ENCODE results near the gene SGSH. TPM values are rescaled to one million over a fixed set of nuclear protein-coding genes. Genes with fewer than 3 reads are reported as not detected.

SGSH gene
- polyA plus RNA-seq, 1 donor (not counting 4 experiments of a cell fraction or from before 2014, with no cell fraction given) = 9.6 TPM

DNA sequence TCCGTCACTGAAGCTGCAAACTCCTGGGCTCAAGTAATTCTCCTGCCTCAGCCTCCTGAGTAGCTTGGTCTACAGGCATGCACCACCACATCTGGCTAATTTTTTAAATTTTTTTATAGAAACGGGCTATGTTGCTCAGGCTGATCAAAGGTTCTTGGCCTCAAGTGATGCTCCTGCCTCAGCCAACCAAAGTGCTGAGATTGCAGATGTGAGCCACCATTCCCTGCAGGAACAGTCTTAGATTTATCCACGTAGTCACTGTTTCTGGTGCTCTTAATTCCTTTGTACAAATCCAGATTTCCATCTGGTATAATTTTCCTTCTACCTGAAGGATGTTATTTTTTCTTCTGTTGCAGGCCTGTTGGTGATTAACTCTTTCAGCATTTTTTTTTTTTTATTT lies 13.1 kb upstream of the SGSH start:
- no peak overlapping the region for H2AFZ ChIP-seq (ENCODE audit: control insufficient read depth, low read length)
- no peaks in the 10 kb centered on the region for H3K79me2 ChIP-seq (ENCODE audit: control insufficient read depth, insufficient read depth, low read length)
- H3K27me3 ChIP-seq (ENCODE audit: control insufficient read depth, extremely low read depth, insufficient read depth, low read length) = no peaks in the 10 kb centered on the region
- TF ChIP-seq EZH2 (IDR thresholded peaks at IDR 0.05; ENCODE audit: low read length) = no peak
- H3K4me1 ChIP-seq (ENCODE audit: control insufficient read depth, extremely low read depth, insufficient read depth, low read length) = no peaks in the 10 kb centered on the region
- no peaks in the 10 kb centered on the region for H3K36me3 ChIP-seq (ENCODE audit: control insufficient read depth in 2 of 2, extremely low read depth in 1 of 2, insufficient read depth in 2 of 2, low read length in 2 of 2)
- no peak overlapping the region for H3K27ac ChIP-seq (ENCODE audit: control insufficient read depth, insufficient read depth, low read length)
- no peak for DNase-seq (ENCODE audit: low read depth, low spot score)
- dilution Hi-C loops (cut with MboI; ENCODE audit: extremely low pct_ligation_motif_present, low sequenced_read_pairs) = no loop called here
- peaks cover 6% of the 10 kb centered on the region for H3K9me3 ChIP-seq (ENCODE audit: control insufficient read depth, low read depth, low read length)
- no peaks in the 10 kb centered on the region for H4K20me1 ChIP-seq (ENCODE audit: control insufficient read depth, extremely low read depth, insufficient read depth, low read length)
- no peak overlapping the region for H3K9ac ChIP-seq (ENCODE audit: control insufficient read depth, extremely low read depth, insufficient read depth, low read length)
- H3K4me2 ChIP-seq (ENCODE audit: control insufficient read depth, extremely low read depth, insufficient read depth, low read depth, low read length) = no peak overlapping the region
- FAIRE-seq = no peak
- H3K9me1 ChIP-seq (ENCODE audit: control insufficient read depth, extremely low read depth, insufficient read depth, low read length) = no peaks in the 10 kb centered on the region
- no peak overlapping the region for H3K4me3 ChIP-seq (ENCODE audit: control insufficient read depth in 2 of 3, extremely low read depth in 1 of 3, insufficient read depth in 2 of 3, low read depth in 1 of 3, low read length in 3 of 3)

- Histone ChIP-seq H3K4me3 (ENCODE audit: control insufficient read depth in 2 of 3, extremely low read depth in 1 of 3, insufficient read depth in 2 of 3, low read depth in 1 of 3, low read length in 3 of 3) (no peak overlapping the region), H3K27ac (ENCODE audit: control insufficient read depth, insufficient read depth, low read length) (no peak overlapping the region)
- FAIRE-seq = no peak
Measured at GRCh38 chr17:80232438-80232837, 12.3 kb upstream of the SGSH start.

More at GRCh38 chr17:80232438-80232837, 12.3 kb upstream of the SGSH start:
- H2AFZ ChIP-seq (ENCODE audit: control insufficient read depth, low read length) = no peak overlapping the region
- H3K36me3 ChIP-seq (ENCODE audit: control insufficient read depth in 2 of 2, extremely low read depth in 1 of 2, insufficient read depth in 2 of 2, low read length in 2 of 2) = no peaks in the 10 kb centered on the region
- no peak for TF ChIP-seq EZH2 (IDR thresholded peaks at IDR 0.05; ENCODE audit: low read length)
- TF ChIP-seq, protein P1, sequence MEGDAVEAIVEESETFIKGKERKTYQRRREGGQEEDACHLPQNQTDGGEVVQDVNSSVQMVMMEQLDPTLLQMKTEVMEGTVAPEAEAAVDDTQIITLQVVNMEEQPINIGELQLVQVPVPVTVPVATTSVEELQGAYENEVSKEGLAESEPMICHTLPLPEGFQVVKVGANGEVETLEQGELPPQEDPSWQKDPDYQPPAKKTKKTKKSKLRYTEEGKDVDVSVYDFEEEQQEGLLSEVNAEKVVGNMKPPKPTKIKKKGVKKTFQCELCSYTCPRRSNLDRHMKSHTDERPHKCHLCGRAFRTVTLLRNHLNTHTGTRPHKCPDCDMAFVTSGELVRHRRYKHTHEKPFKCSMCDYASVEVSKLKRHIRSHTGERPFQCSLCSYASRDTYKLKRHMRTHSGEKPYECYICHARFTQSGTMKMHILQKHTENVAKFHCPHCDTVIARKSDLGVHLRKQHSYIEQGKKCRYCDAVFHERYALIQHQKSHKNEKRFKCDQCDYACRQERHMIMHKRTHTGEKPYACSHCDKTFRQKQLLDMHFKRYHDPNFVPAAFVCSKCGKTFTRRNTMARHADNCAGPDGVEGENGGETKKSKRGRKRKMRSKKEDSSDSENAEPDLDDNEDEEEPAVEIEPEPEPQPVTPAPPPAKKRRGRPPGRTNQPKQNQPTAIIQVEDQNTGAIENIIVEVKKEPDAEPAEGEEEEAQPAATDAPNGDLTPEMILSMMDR (optimal IDR thresholded peaks at IDR 0.05 in 1 of 3, IDR thresholded peaks at IDR 0.05 in 1 of 3, conservative IDR thresholded peaks at IDR 0.05 in 1 of 3; ENCODE audit: extremely low read depth in 1 of 3, insufficient read depth in 2 of 3, low read length in 3 of 3) = no peak
- no peak overlapping the region for H3K4me2 ChIP-seq (ENCODE audit: control insufficient read depth, extremely low read depth, insufficient read depth, low read depth, low read length)
- dilution Hi-C loops (cut with MboI; ENCODE audit: extremely low pct_ligation_motif_present, low sequenced_read_pairs) = no loop called here
- no peaks in the 10 kb centered on the region for H4K20me1 ChIP-seq (ENCODE audit: control insufficient read depth, extremely low read depth, insufficient read depth, low read length)
- H3K9me1 ChIP-seq (ENCODE audit: control insufficient read depth, extremely low read depth, insufficient read depth, low read length) = no peaks in the 10 kb centered on the region
- DNase-seq (ENCODE audit: low read depth, low spot score) = no peak
- H3K79me2 ChIP-seq (ENCODE audit: control insufficient read depth, insufficient read depth, low read length) = no peaks in the 10 kb centered on the region
- peaks cover 6% of the 10 kb centered on the region for H3K9me3 ChIP-seq (ENCODE audit: control insufficient read depth, low read depth, low read length)
- no peaks in the 10 kb centered on the region for H3K27me3 ChIP-seq (ENCODE audit: control insufficient read depth, extremely low read depth, insufficient read depth, low read length)
- no peaks in the 10 kb centered on the region for H3K4me1 ChIP-seq (ENCODE audit: control insufficient read depth, extremely low read depth, insufficient read depth, low read length)
- H3K9ac ChIP-seq (ENCODE audit: control insufficient read depth, extremely low read depth, insufficient read depth, low read length) = no peak overlapping the region
